Measurements from ENCODE around the gene SLC18B1.
"Not testable (repeated sequence)": the region's sequence is repeated elsewhere in the genome, so short reads cannot be mapped to it uniquely, and the experiment has no call there.

SLC18B1 gene

DNA sequence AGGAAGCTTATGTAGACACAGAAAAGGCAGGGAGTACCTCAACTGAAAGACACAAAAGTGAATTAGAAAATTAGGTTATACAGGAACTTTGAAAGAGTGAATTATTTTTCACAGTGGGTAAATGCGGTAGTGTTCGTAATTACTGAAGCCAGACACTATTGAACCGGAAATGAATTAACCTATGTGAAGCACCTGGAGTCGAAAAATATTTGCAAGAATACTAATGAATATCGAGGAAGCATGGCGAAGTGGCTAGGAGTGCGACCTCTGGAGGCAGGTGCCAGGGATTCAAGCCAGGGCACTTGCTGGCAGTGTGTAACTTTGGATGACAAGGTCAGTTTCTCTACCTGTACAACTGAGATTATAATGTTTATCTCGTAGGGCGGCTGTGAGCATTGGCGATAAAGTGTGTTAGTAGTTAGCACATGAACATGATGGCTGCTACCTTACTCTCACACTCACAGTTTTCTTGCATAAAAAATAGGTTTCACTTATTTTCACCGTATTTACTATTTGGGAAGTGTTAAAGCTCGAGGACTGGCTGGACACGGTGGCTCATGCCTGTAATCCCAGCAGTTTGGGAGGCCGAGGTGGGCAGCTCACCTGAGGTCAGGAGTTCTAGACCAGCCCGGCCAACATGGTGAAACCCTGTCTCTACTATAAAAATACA is 567 bp upstream of the SLC18B1 start:
- DNase-seq (ENCODE audit: low read depth), result peak; percentile 53

DNA sequence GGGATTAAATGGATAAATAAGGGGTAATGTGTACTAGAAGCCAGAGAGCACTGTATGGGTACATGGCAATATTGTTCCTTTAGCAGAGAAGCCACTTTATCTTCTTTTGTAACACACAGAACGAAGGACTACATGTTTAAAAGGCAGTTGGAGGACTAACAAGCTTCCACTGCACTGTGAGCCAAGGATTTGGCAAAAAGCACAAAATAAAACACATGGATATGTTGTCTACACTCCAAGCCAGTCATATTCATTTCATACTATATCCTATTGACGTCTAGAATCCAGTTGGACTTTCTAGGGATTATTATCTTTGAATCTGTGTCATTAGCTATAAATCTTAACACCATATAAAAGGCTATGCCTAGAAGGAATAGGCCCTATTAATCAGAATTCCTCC is 3.0 kb downstream of the SLC18B1 start:
- no peak for DNase-seq (ENCODE audit: low read depth)

DNA sequence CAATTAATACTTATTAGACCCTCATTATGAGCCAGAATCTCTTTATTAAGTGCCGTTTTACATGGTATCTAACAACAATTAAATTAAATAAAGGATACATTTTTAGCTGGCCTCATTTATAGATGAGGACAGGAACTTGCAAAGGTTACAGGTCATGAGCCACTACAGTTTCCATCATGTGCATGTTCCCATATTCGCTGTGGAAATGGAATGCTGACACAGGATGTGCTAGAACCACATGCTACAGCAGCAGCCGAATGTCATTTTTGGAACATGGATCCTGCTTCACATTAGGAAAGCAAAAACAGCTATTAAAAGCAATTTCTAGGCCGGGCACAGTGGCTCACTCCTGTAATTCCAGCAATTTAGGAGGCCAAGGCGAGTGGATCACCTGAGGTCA is 5.9 kb downstream of the SLC18B1 start:
- DNase-seq (ENCODE audit: low read depth), result no peak

DNA sequence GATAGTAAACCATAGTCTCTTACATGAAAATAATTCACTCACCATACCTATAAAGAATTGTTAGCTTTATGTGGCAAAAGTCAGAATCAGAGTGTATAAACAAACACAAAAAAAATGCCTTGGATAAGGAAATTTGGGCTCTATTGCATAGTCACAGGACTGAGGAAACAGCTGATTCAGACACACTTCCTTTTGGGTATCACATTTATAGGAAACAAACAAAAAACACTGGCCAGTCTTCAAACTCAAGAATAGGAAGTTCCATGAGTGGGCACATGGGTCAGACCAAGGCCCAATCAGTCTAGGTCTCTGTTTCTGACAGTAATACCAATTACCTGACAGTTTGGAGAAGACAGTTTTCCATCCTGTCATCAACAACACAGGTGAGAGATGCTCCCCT is 8.0 kb downstream of the SLC18B1 start:
- DNase-seq (ENCODE audit: low read depth), result no peak

- no peak for DNase-seq (ENCODE audit: low read depth)
These were observed 9.1 kb downstream of the SLC18B1 start for GRCh38 chr6:132789396-132789776.

DNA sequence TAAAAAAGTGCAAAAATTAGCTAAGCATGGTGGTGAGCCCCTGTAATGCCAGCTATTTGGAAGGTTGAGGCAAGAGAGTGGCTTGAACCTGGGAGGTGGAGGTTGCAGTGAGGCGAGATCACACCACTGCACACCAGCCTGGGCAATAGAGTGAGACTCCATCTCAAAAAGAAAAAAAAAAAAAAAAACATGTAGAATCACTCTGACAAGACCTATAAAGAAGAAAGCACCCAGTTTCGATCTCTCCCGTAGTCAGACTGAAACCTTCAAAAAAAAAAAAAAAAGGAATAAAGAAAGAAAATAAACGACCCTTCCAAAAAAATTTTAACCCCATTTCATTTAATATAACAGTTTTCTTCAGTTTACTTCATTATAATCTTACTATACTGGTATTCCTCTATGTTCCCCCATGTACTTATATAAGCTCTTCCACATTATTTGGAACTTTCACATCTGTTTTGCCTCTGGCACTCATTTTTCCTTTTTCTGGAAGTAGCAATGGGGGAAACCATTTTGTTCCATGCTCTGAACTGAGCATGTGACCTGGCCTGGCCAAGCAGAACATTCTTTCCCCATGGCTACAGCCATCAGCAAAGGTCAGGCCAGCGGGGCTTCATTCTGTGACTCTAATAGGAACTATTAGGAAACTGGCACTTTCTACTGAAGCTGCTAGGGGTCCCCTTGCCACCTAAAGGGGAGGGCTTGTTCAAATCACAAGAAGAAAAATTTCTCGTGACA is 9.6 kb downstream of the SLC18B1 start:
- no peak for DNase-seq (ENCODE audit: low read depth)

DNA sequence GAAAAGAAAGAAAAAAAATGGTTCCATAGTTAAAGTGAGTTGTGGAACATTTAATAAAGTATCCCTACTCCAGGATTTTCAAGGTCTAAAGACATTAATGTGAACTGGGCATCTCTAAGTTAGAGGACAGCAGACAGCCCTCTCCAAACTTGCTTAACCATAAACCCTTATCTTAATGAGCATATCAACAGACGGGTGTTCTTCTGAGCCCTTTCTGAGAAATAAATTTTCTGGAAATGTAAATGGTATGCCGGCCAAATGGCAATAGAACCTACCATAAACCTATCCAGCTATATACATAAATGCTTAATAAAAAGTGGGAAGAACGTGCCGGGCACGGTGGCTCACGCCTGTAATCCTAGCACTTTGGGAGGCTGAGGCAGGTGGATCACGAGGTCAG is 12.5 kb downstream of the SLC18B1 start:
- DNase-seq (ENCODE audit: low read depth), result no peak

- DNase-seq (ENCODE audit: low read depth), result peak; percentile 24
These were observed 17.6 kb downstream of the SLC18B1 start for GRCh38 chr6:132780770-132781371.

- DNase-seq (ENCODE audit: low read depth), result not testable (repeated sequence)
These were observed 20.6 kb downstream of the SLC18B1 start for GRCh38 chr6:132777881-132778280.

DNA sequence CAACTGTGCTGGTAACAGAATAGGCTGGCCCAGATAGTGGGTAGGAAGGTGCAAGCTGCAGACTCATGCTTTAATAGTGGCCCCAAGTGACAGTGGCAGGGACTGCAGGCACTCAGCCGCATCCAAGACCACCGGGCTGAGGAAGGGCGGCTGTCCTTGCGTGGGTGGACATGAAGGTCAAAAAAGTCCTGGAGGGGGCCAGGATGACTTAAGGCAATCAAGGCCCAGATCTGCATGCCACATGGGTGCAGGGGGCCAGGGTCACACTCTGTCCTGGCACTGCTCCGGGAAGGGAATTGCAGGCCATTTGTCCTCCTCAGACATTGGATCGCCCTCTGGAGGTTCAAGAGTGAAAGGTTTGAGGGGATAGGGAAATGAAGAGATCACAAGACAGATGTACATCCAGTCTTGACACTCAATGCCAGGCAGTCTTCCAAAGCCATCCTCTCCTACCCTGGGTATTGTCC is 30.4 kb downstream of the SLC18B1 start:
- DNase-seq (ENCODE audit: low read depth), result peak; percentile 13

- DNase-seq (ENCODE audit: low read depth), result no peak
These were observed 32.9 kb downstream of the SLC18B1 start for GRCh38 chr6:132765560-132765959.

- peak; percentile 55 for DNase-seq (ENCODE audit: low read depth)
These were observed 34.1 kb downstream of the SLC18B1 start for GRCh38 chr6:132764370-132764769.

- DNase-seq (ENCODE audit: low read depth), result no peak
These were observed 35.2 kb downstream of the SLC18B1 start for GRCh38 chr6:132763269-132763668.

- no peak for DNase-seq (ENCODE audit: low read depth)
These were observed 38.2 kb downstream of the SLC18B1 start for GRCh38 chr6:132760256-132760655.

DNA sequence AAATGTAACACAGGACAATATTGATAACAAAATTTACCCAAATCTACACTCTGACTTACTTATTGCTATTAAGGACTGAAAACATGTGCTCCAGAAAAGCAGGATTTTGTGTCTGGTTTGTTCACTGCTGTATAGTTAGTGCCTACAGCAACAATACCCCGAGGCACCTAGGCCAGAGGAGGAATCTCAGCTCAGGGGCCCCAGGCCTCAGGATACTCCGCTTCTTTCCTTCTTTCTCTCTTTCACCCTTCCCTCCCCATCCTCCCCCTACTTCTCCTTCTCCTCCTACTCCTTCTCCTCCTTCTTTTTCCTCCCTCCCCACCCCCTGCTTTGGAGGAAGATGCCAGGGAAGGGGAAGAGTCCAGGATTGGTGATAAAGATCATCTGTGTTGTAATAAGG is 39.7 kb downstream of the SLC18B1 start:
- DNase-seq (ENCODE audit: low read depth), result no peak

GRCh38 chr6:132752255-132752654 is 46.2 kb downstream of the SLC18B1 start:
- no peak for DNase-seq (ENCODE audit: low read depth)

GRCh38 chr6:132751828-132752227 is 46.6 kb downstream of the SLC18B1 start:
- no peak for DNase-seq (ENCODE audit: low read depth)

GRCh38 chr6:132751306-132751705 is 47.1 kb downstream of the SLC18B1 start:
- no peak for DNase-seq (ENCODE audit: low read depth)

DNA sequence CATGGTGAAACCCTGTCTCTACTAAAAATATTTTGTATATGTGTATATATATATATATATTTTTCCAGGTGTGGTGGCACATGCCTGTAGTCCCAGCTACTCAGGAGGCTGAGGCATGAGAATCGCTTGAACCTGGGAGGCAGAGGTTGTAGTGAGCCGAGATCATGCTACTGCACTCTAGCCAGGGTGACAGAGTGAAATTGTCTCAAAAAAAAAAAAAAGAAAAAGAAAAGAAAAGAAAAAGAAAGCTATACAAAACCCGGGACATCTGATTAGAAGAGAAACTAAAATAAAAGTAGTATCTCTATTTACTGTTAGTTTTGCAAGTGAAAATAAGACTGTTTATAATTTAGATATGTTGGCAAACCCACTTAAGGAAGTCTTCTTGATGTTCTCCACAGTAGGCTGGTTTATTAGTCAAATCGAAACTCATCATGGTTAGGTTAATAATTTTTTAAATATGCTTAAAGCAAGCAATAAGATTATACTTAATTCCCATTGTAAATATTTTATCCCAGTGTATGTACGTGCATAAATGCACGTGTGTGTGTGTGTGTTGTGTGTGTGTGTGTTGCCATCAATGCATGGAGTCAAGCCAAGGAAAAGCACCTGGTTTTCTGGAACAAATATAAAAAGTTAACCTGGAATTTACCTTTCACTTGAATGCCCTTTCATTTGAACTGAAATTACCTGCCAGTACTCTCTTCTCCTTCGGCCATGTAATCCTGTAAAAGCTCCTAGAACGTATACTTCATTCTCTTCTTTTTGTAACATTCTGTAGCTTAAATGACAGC is 47.8 kb downstream of the SLC18B1 start:
- no peak for DNase-seq (ENCODE audit: low read depth)

GRCh38 chr6:132749111-132749510 is 49.3 kb downstream of the SLC18B1 start:
- no peak for DNase-seq (ENCODE audit: low read depth)

GRCh38 chr6:132748446-132748845 is 50.0 kb downstream of the SLC18B1 start:
- no peak for DNase-seq (ENCODE audit: low read depth)

GRCh38 chr6:132746048-132746447 is 52.4 kb downstream of the SLC18B1 start:
- no peak for DNase-seq (ENCODE audit: low read depth)

All from EH (cell line).